K562 (cell line): Measurements from ENCODE around the gene RGN. TPM values are rescaled to one million over a fixed set of nuclear protein-coding genes. Genes with fewer than 3 reads are reported as not detected.

Source experiments
- DPF2 ChIP-seq: fragments of 450-650 bp; IDR thresholded peaks from 2 replicates; pipeline ENCODE4 v1.6.1; 2016
- EP300 ChIP-seq: IDR thresholded peaks from 2 replicates; pipeline ENCODE4 v1.6.1; 2012; ENCODE audit warnings: low read length, improper control_type of control experiment
- HDAC2 ChIP-seq: fragments of 450-650 bp; IDR thresholded peaks from 2 replicates; pipeline ENCODE4 v1.6.1; 2016; ENCODE audit warnings: mild to moderate bottlenecking
- KLF16 ChIP-seq: IDR thresholded peaks from 2 replicates; pipeline ENCODE4 v1.6.1; 2016; ENCODE audit warnings: antibody characterized with exemption
- MEIS2 ChIP-seq: fragments of 450-650 bp; IDR thresholded peaks from 2 replicates; pipeline ENCODE4 v1.6.1; 2014; ENCODE audit warnings: mild to moderate bottlenecking; ENCODE audit not compliant: partially characterized antibody
- NBN ChIP-seq: fragments of 450-650 bp; IDR thresholded peaks from 2 replicates; pipeline ENCODE4 v1.6.1; 2016; ENCODE audit warnings: low read depth, mild to moderate bottlenecking
- NCOA4 ChIP-seq: fragments of 450-650 bp; IDR thresholded peaks from 2 replicates; pipeline ENCODE4 v1.6.1; 2018; ENCODE audit warnings: mild to moderate bottlenecking; ENCODE audit not compliant: partially characterized antibody
- NR2C1 ChIP-seq, 2 experiments: fragments of 450-650 bp; IDR thresholded peaks; 2 replicates each; pipeline ENCODE4 v1.6.1; 2017; ENCODE audit warnings: mild to moderate bottlenecking in 2 of 2, antibody characterized with exemption in 1 of 2, inconsistent platforms in 1 of 2, missing compliant biosample characterization in 1 of 2, missing genetic modification characterization in 1 of 2
- TCF3 ChIP-seq: sonication (generic); formaldehyde crosslinking; IDR thresholded peaks from 2 replicates; pipeline ENCODE4 v1.4.0; 2020; ENCODE audit warnings: mild to moderate bottlenecking, missing genetic modification reagents
- TEAD1 ChIP-seq, 2 experiments: fragments of 450-650 bp in 1 of 2; sonication (generic) in 1 of 2; formaldehyde crosslinking; IDR thresholded peaks; 2 replicates each; pipeline versions ENCODE4 v1.4.0 to v1.8.0; 2020 to 2022; ENCODE audit warnings: mild to moderate bottlenecking in 2 of 2, missing genetic modification reagents in 1 of 2
- ZBED1 ChIP-seq: IDR thresholded peaks from 2 replicates; pipeline ENCODE4 v1.6.1; 2014
- ZNF140 ChIP-seq: fragments of 250-450 bp; sonication (Bioruptor Pico); IDR thresholded peaks from 2 replicates; pipeline ENCODE4 v1.8.0; 2021; ENCODE audit warnings: moderate library complexity, mild to moderate bottlenecking, inconsistent platforms
- ZNF592 ChIP-seq: fragments of 450-650 bp; IDR thresholded peaks from 2 replicates; pipeline ENCODE4 v1.6.1; 2017; ENCODE audit warnings: antibody characterized with exemption, mild to moderate bottlenecking
- polyA plus RNA-seq, 8 experiments: library from polyadenylated mRNA; depleted of rRNA in 4 of 8; stranded (reverse) in 5 of 8; unstranded in 3 of 8; fragments of >200 nt; fragmentation: Nextera tagmentation in 2 of 8; fragmentation: Illumina TruSeq in 1 of 8; extraction: Ambion mirVana in 2 of 8; extraction: Trizol in 1 of 8; gene quantifications; 2 replicates each; pipeline versions ENCODE4 v1.2.1 to v1.2.3, GENCODE V29; 2011 to 2014; ENCODE audit warnings: inconsistent platforms in 1 of 8, missing spikeins in 1 of 8
- total RNA-seq, 7 experiments: library from RNA; depleted of rRNA in 6 of 7; stranded (reverse); fragments of >200 nt in 6 of 7; fragmentation: Illumina TruSeq in 2 of 7; extraction: Trizol in 2 of 7; gene quantifications; 2 replicates each; pipeline versions ENCODE4 v1.2.1 to v1.2.3, GENCODE V29; 2011 to 2021; ENCODE audit warnings: low replicate concordance in 1 of 7
- TF ChIP-seq, protein P1 (sequence below): sonication (generic); IDR thresholded peaks from 2 replicates; pipeline ENCODE4 v1.6.1; 2016
- TF ChIP-seq, protein P2 (sequence below), 2 experiments: fragments of 450-650 bp; IDR thresholded peaks; 2 replicates each; pipeline ENCODE4 v1.6.1; 2018; ENCODE audit warnings: mild to moderate bottlenecking in 2 of 2, low read depth in 1 of 2; ENCODE audit not compliant: partially characterized antibody in 2 of 2
- TF ChIP-seq, protein P3 (sequence below), 2 experiments: fragments of 150-350 bp in 1 of 2; IDR thresholded peaks; 2 replicates each; pipeline ENCODE4 v1.6.1; 2012 to 2016; ENCODE audit warnings: low read depth in 2 of 2, low read length in 2 of 2, mild to moderate bottlenecking in 1 of 2, moderate library complexity in 1 of 2

Gene RGN
- total and polyA plus RNA-seq, 9 of the 15 experiments (the other 6 are each of a cell fraction or from before 2014, with no cell fraction given) = not detected

GRCh38 chrX:47047989-47048388 is 30.3 kb upstream of the RGN start (continued):
- TF ChIP-seq ZNF140 (CRISPR knock-in tag) = no peak
- TF ChIP-seq, protein P1, sequence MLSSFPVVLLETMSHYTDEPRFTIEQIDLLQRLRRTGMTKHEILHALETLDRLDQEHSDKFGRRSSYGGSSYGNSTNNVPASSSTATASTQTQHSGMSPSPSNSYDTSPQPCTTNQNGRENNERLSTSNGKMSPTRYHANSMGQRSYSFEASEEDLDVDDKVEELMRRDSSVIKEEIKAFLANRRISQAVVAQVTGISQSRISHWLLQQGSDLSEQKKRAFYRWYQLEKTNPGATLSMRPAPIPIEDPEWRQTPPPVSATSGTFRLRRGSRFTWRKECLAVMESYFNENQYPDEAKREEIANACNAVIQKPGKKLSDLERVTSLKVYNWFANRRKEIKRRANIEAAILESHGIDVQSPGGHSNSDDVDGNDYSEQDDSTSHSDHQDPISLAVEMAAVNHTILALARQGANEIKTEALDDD = 0 out of 2 replicates have a peak, but pooled peaks have one; percentile 22
- peak; percentile 98 for TF ChIP-seq MEIS2
- TF ChIP-seq ZNF592 = no peak; the same call in 1 of the 2 replicates
- TF ChIP-seq NCOA4 = no peak
- peak in 1 of 2 experiments; percentile 69; a peak in 1 of 4 replicates for TF ChIP-seq TEAD1 (CRISPR knock-in tag; IDR thresholded peaks at IDR 0.05)
- peak; percentile 95 for TF ChIP-seq TCF3
- peak; percentile 93 for TF ChIP-seq DPF2
- TF ChIP-seq ZBED1 = no peak
- TF ChIP-seq EP300 = peak; percentile 92
- TF ChIP-seq, protein P2, sequence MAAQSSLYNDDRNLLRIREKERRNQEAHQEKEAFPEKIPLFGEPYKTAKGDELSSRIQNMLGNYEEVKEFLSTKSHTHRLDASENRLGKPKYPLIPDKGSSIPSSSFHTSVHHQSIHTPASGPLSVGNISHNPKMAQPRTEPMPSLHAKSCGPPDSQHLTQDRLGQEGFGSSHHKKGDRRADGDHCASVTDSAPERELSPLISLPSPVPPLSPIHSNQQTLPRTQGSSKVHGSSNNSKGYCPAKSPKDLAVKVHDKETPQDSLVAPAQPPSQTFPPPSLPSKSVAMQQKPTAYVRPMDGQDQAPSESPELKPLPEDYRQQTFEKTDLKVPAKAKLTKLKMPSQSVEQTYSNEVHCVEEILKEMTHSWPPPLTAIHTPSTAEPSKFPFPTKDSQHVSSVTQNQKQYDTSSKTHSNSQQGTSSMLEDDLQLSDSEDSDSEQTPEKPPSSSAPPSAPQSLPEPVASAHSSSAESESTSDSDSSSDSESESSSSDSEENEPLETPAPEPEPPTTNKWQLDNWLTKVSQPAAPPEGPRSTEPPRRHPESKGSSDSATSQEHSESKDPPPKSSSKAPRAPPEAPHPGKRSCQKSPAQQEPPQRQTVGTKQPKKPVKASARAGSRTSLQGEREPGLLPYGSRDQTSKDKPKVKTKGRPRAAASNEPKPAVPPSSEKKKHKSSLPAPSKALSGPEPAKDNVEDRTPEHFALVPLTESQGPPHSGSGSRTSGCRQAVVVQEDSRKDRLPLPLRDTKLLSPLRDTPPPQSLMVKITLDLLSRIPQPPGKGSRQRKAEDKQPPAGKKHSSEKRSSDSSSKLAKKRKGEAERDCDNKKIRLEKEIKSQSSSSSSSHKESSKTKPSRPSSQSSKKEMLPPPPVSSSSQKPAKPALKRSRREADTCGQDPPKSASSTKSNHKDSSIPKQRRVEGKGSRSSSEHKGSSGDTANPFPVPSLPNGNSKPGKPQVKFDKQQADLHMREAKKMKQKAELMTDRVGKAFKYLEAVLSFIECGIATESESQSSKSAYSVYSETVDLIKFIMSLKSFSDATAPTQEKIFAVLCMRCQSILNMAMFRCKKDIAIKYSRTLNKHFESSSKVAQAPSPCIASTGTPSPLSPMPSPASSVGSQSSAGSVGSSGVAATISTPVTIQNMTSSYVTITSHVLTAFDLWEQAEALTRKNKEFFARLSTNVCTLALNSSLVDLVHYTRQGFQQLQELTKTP (IDR thresholded peaks at IDR 0.05; ENCODE audit: low read depth in 1 of 2, partially characterized antibody in 2 of 2) = peak in 1 of 2 experiments; percentile 56
- TF ChIP-seq HDAC2 = peak; percentile 92
- peak; percentile 44; the same call in 1 of the 2 replicates for TF ChIP-seq NBN
- TF ChIP-seq, protein P3, sequence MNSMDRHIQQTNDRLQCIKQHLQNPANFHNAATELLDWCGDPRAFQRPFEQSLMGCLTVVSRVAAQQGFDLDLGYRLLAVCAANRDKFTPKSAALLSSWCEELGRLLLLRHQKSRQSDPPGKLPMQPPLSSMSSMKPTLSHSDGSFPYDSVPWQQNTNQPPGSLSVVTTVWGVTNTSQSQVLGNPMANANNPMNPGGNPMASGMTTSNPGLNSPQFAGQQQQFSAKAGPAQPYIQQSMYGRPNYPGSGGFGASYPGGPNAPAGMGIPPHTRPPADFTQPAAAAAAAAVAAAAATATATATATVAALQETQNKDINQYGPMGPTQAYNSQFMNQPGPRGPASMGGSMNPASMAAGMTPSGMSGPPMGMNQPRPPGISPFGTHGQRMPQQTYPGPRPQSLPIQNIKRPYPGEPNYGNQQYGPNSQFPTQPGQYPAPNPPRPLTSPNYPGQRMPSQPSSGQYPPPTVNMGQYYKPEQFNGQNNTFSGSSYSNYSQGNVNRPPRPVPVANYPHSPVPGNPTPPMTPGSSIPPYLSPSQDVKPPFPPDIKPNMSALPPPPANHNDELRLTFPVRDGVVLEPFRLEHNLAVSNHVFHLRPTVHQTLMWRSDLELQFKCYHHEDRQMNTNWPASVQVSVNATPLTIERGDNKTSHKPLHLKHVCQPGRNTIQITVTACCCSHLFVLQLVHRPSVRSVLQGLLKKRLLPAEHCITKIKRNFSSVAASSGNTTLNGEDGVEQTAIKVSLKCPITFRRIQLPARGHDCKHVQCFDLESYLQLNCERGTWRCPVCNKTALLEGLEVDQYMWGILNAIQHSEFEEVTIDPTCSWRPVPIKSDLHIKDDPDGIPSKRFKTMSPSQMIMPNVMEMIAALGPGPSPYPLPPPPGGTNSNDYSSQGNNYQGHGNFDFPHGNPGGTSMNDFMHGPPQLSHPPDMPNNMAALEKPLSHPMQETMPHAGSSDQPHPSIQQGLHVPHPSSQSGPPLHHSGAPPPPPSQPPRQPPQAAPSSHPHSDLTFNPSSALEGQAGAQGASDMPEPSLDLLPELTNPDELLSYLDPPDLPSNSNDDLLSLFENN (IDR thresholded peaks at IDR 0.05; ENCODE audit: low read depth in 2 of 2, low read length in 2 of 2) = peak in 1 of 2 experiments; percentile 83; a peak in 1 of 4 replicates
- peak; percentile 77 for TF ChIP-seq KLF16
- peak; percentile 44; the same call in 1 of the 2 replicates for TF ChIP-seq NR2C1 (IDR thresholded peaks at IDR 0.05)
- TF ChIP-seq NR2C1 (tag; IDR thresholded peaks at IDR 0.05) = peak; percentile 82
